K562 (cell line): ENCODE measurements around the gene PARD6A. TPM values are rescaled to one million over a fixed set of nuclear protein-coding genes. Genes with fewer than 3 reads are reported as not detected.

ENCODE experiments used
- ATAC-seq: fragments of 200-7000 bp; cut with Tn5 transposase; 3 replicates; pipeline ENCODE4 v1.9.1; 2020; ENCODE audit warnings: moderate library complexity
- BruUV-seq: library from RNA; stranded (reverse); fragments of 400-500 nt; replicated peaks from 2 replicates; lab custom pipeline; 2021; lab: Mats Ljungman, UMichigan
- CTCF ChIA-PET: fragments of 300-600 bp; formaldehyde crosslinking; extraction: SDS; loops from one replicate; lab custom pipeline; 2021; ENCODE audit warnings: low intra/inter-chr PET ratio; lab: Yijun Ruan, JAX
- POLR2A ChIA-PET: fragments of 300-600, 350-650 bp; sonication (Branson Sonifier 250); formaldehyde crosslinking; extraction: SDS; loops from one replicate; lab custom pipeline; 2021; ENCODE audit warnings: antibody characterized with exemption, inconsistent platforms; lab: Yijun Ruan, JAX
- DNase-seq, 4 experiments: peaks; one replicate each; pipeline versions ENCODE4 v3.0.0 to v3.0.0-alpha.2; 2011 to 2018; ENCODE audit warnings: low spot score in 3 of 4, mixed read lengths in 3 of 4; ENCODE audit errors: extremely low read depth in 1 of 4
- FAIRE-seq: peaks from 2 replicates; lab custom pipeline; 2011; peaks lifted over from hg19 to GRCh38; lab: Jason Lieb, UNC
- H2AFZ ChIP-seq: 2 replicates; pipeline ENCODE4 v1.6.0; 2011; ENCODE audit warnings: low read depth, low read length, control low read depth, inconsistent platforms
- H3K27ac ChIP-seq: fragments of 200-600 bp; 3 replicates; pipeline ENCODE4 v1.8.0; 2011; ENCODE audit warnings: low read depth, mild to moderate bottlenecking, control low read depth, inconsistent platforms, low read length, moderate library complexity, mixed read lengths; ENCODE audit errors: extremely low read depth
- H3K27me3 ChIP-seq, 2 experiments: fragments of 300-600 bp in 1 of 2; 2 replicates in 1 of 2; 3 replicates in 1 of 2; pipeline versions ENCODE4 v1.6.0 to v1.8.0; 2011; ENCODE audit warnings: inconsistent platforms in 2 of 2, low read length in 2 of 2, mild to moderate bottlenecking in 1 of 2, mixed read lengths in 1 of 2, moderate library complexity in 1 of 2; ENCODE audit not compliant: control insufficient read depth in 2 of 2, insufficient read depth in 2 of 2
- H3K36me3 ChIP-seq: fragments of 300-600 bp; 3 replicates; pipeline ENCODE4 v1.8.0; 2011; ENCODE audit warnings: mild to moderate bottlenecking, low read length, inconsistent platforms; ENCODE audit not compliant: control insufficient read depth, insufficient read depth
- H3K4me1 ChIP-seq, 2 experiments: fragments of 200-600 bp in 1 of 2; replicated peaks in 1 of 2; 2 replicates in 1 of 2; 3 replicates in 1 of 2; pipeline versions ENCODE4 v1.5.1 to v1.8.0; 2011; ENCODE audit warnings: inconsistent platforms in 2 of 2, low read length in 2 of 2, mild to moderate bottlenecking in 1 of 2, mixed read lengths in 1 of 2, moderate library complexity in 1 of 2; ENCODE audit not compliant: control insufficient read depth in 2 of 2, insufficient read depth in 2 of 2
- H3K4me2 ChIP-seq: 2 replicates; pipeline ENCODE4 v1.6.1; 2011; ENCODE audit warnings: low read length, control low read depth, inconsistent platforms, mixed read lengths; ENCODE audit not compliant: insufficient read depth
- H3K4me3 ChIP-seq: fragments of 200-600 bp; sonication (generic), shearing (Covaris generic); 2 replicates; pipeline ENCODE4 v1.5.1; 2016; ENCODE audit warnings: control low read depth, inconsistent platforms
- H3K79me2 ChIP-seq: fragments of 200-600 bp; 3 replicates; pipeline ENCODE4 v1.8.0; 2011; ENCODE audit warnings: low read length, inconsistent platforms; ENCODE audit not compliant: control insufficient read depth, insufficient read depth
- H3K9ac ChIP-seq, 2 experiments: 2 replicates each; pipeline versions ENCODE4 v1.6.0 to v1.6.1; 2011; ENCODE audit warnings: low read depth in 2 of 2, low read length in 2 of 2, control low read depth in 1 of 2, inconsistent platforms in 1 of 2, mild to moderate bottlenecking in 1 of 2, mixed read lengths in 1 of 2; ENCODE audit not compliant: insufficient read depth in 1 of 2
- H3K9me1 ChIP-seq: one replicate; pipeline ENCODE4 v1.6.0; 2011; ENCODE audit warnings: inconsistent platforms, mild to moderate bottlenecking, low read length, moderate library complexity; ENCODE audit not compliant: control insufficient read depth, insufficient read depth
- H3K9me3 ChIP-seq: replicated peaks from 2 replicates; pipeline ENCODE4 v1.5.1; 2011; ENCODE audit warnings: low read depth, low read length, inconsistent platforms; ENCODE audit not compliant: control insufficient read depth, insufficient read depth
- H4K20me1 ChIP-seq: replicated peaks from 2 replicates; pipeline ENCODE4 v1.6.1; 2011; ENCODE audit warnings: low read length, inconsistent platforms, mixed read lengths; ENCODE audit not compliant: control insufficient read depth, insufficient read depth
- ARHGAP35 ChIP-seq: fragments of 450-650 bp; IDR thresholded peaks from 2 replicates; pipeline ENCODE4 v1.6.1; 2018; ENCODE audit not compliant: partially characterized antibody
- ARNT ChIP-seq, 2 experiments: fragments of 450-650 bp; IDR thresholded peaks; 2 replicates each; pipeline ENCODE4 v1.6.1; 2016; ENCODE audit warnings: mild to moderate bottlenecking in 1 of 2
- GATAD2B ChIP-seq: fragments of 450-650 bp; IDR thresholded peaks from 2 replicates; pipeline ENCODE4 v1.6.1; 2017; ENCODE audit warnings: mild to moderate bottlenecking, borderline replicate concordance
- HDAC2 ChIP-seq: fragments of 450-650 bp; IDR thresholded peaks from 2 replicates; pipeline ENCODE4 v1.6.1; 2016; ENCODE audit warnings: mild to moderate bottlenecking
- MAZ ChIP-seq, 2 experiments: fragments of 450-650 bp in 1 of 2; sonication (generic) in 1 of 2; formaldehyde crosslinking; IDR thresholded peaks in 1 of 2; conservative IDR thresholded peaks in 1 of 2; 2 replicates each; pipeline versions ENCODE4 v1.4.0 to v1.5.0; 2020; ENCODE audit warnings: mild to moderate bottlenecking in 1 of 2, missing genetic modification reagents in 1 of 2
- MITF ChIP-seq: IDR thresholded peaks from 2 replicates; pipeline ENCODE4 v1.6.1; 2014; ENCODE audit warnings: antibody characterized with exemption
- SIN3B ChIP-seq: fragments of 450-650 bp; IDR thresholded peaks from 2 replicates; pipeline ENCODE4 v1.6.1; 2017; ENCODE audit warnings: low read depth, mild to moderate bottlenecking, moderate library complexity
- TEAD4 ChIP-seq, 2 experiments: sonication (generic) in 1 of 2; formaldehyde crosslinking in 1 of 2; IDR thresholded peaks; 2 replicates each; pipeline versions ENCODE4 v1.6.1 to v1.8.0; 2012 to 2022; ENCODE audit warnings: borderline replicate concordance in 1 of 2, inconsistent platforms in 1 of 2, low read length in 1 of 2, mild to moderate bottlenecking in 1 of 2, missing genetic modification reagents in 1 of 2
- UBTF ChIP-seq, 2 experiments: IDR thresholded peaks; 2 replicates each; pipeline ENCODE4 v1.6.1; 2012; ENCODE audit warnings: improper control_type of control experiment in 2 of 2, low read depth in 2 of 2, low read length in 2 of 2, borderline replicate concordance in 1 of 2
- ZBED1 ChIP-seq: IDR thresholded peaks from 2 replicates; pipeline ENCODE4 v1.6.1; 2014
- ZNF12 ChIP-seq: sonication (generic); formaldehyde crosslinking; IDR thresholded peaks from 2 replicates; pipeline ENCODE4 v1.4.0; 2020; ENCODE audit warnings: mild to moderate bottlenecking, missing genetic modification reagents
- ZNF212 ChIP-seq: fragments of 450-650 bp; formaldehyde crosslinking; IDR thresholded peaks from 2 replicates; pipeline ENCODE4 v1.4.0; 2020; ENCODE audit warnings: mild to moderate bottlenecking
- ZNF280A ChIP-seq: fragments of 450-650 bp; IDR thresholded peaks from 2 replicates; pipeline ENCODE4 v1.6.1; 2018; ENCODE audit warnings: mild to moderate bottlenecking, low read depth; ENCODE audit not compliant: partially characterized antibody
- ZNF282 ChIP-seq: sonication (generic); formaldehyde crosslinking; IDR thresholded peaks from 2 replicates; pipeline ENCODE4 v1.8.1; 2023; ENCODE audit warnings: missing genetic modification reagents
- ZNF583 ChIP-seq: fragments of 250-450 bp; sonication (Bioruptor Pico); IDR thresholded peaks from 2 replicates; pipeline ENCODE4 v1.4.0; 2020
- WGBS: fragments of 100-300 bp; shearing (Covaris generic); methylation state at CpG from one replicate; pipeline ENCODE4 v1.1.6; 2016; ENCODE audit warnings: low coverage, mixed read lengths; ENCODE audit not compliant: insufficient coverage; ENCODE audit errors: missing lambda C conversion rate; 5-methylcytosine and 5-hydroxymethylcytosine counted together
- in situ Hi-C: fragments of 300-500 bp; cut with MboI; formaldehyde crosslinking; loops from 4 replicates; pipeline ENCODE4 v1.15.0; 2018; ENCODE audit warnings: inconsistent platforms, mixed read lengths
- intact Hi-C: fragments of 100-400 bp; cut with micrococcal nuclease; formaldehyde crosslinking; loops from 2 replicates; pipeline ENCODE4 v1.14.2; 2022
- polyA plus RNA-seq, 8 experiments: library from polyadenylated mRNA; depleted of rRNA in 4 of 8; stranded (reverse) in 5 of 8; unstranded in 3 of 8; fragments of >200 nt; fragmentation: Nextera tagmentation in 2 of 8; fragmentation: Illumina TruSeq in 1 of 8; extraction: Ambion mirVana in 2 of 8; extraction: Trizol in 1 of 8; gene quantifications; 2 replicates each; pipeline versions ENCODE4 v1.2.1 to v1.2.3, GENCODE V29; 2011 to 2014; ENCODE audit warnings: inconsistent platforms in 1 of 8, missing spikeins in 1 of 8
- total RNA-seq, 7 experiments: library from RNA; depleted of rRNA in 6 of 7; stranded (reverse); fragments of >200 nt in 6 of 7; fragmentation: Illumina TruSeq in 2 of 7; extraction: Trizol in 2 of 7; gene quantifications; 2 replicates each; pipeline versions ENCODE4 v1.2.1 to v1.2.3, GENCODE V29; 2011 to 2021; ENCODE audit warnings: low replicate concordance in 1 of 7

The PARD6A gene
- total and polyA plus RNA-seq, 9 of the 15 experiments (the other 6 are each of a cell fraction or from before 2014, with no cell fraction given), result 0.04 to 2.0 (median 0.44) TPM

- Histone ChIP-seq H3K9ac (peak within 1 kb of the TSS; percentile 73 to 96), H3K9me3 (no peaks in the 10 kb centered on the region), H3K27ac (peak within 1 kb of the TSS; percentile 69), H3K9me1 (no peaks in the 10 kb centered on the region), H3K4me3 (peak within 1 kb of the TSS; percentile 58), H4K20me1 (peaks cover 8% of the 10 kb centered on the region; the same call in 1 of the 2 replicates), H3K4me1 (peaks cover 4 to 56% of the 10 kb centered on the region in 2 experiments; a peak in 4 of 5 replicates), H3K79me2 (peaks cover 14% of the 10 kb centered on the region), H3K27me3 (peaks cover 0 to under 1% of the 10 kb centered on the region in 2 experiments; a peak in 1 of 5 replicates), H3K36me3 (peaks cover 23% of the 10 kb centered on the region), H2AFZ (peak within 1 kb of the TSS; percentile 99), H3K4me2 (peak within 1 kb of the TSS; percentile 99)
- ChIA-PET POLR2A (interaction anchor here (0.6 to 1.4 kb wide), 12 partner anchors 11 to 1017 kb away, joined by 3 to 8 read pairs (median 4); partner anchors contain the start of genes CTCF and RIPOR1), CTCF (no interaction called here)
- ATAC-seq (peak; percentile 87), FAIRE-seq (no peak), DNase-seq (peak; percentile 95 to 99 (median 97))
- in situ Hi-C loops (no loop called here), intact Hi-C loops (no loop called here)
- WGBS, result 1% methylated on average over 70 of the region's 83 CpGs
- BruUV-seq, result TSS peak; percentile 69
- peak; percentile 61 to 67; a peak in 3 of 4 replicates for TF ChIP-seq MAZ (CRISPR knock-in tag; conservative IDR thresholded peaks at IDR 0.05 in 1 of 2, IDR thresholded peaks at IDR 0.05 in 1 of 2)
- TF ChIP-seq SIN3B, result peak; percentile 39; the same call in 1 of the 2 replicates
- TF ChIP-seq MITF, result no peak
- no peak for TF ChIP-seq ARNT (IDR thresholded peaks at IDR 0.05)
- no peak; the same call in 1 of the 2 replicates for TF ChIP-seq TEAD4 (IDR thresholded peaks at IDR 0.05; ENCODE audit: low read length)
- TF ChIP-seq TEAD4 (CRISPR knock-in tag; IDR thresholded peaks at IDR 0.05; ENCODE audit: borderline replicate concordance), result peak; percentile 22; the same call in 1 of the 2 replicates
- 0 out of 4 replicates have a peak, but pooled peaks have one; percentile 10 to 43 for TF ChIP-seq UBTF (IDR thresholded peaks at IDR 0.05; ENCODE audit: borderline replicate concordance in 1 of 2, low read depth in 2 of 2, low read length in 2 of 2)
- TF ChIP-seq GATAD2B, result no peak
- TF ChIP-seq ZNF282, result peak; percentile 83; the same call in 1 of the 2 replicates
- 0 out of 2 replicates have a peak, but pooled peaks have one; percentile 56 for TF ChIP-seq HDAC2
- no peak for TF ChIP-seq ZNF583 (CRISPR knock-in tag)
- TF ChIP-seq ZBED1, result no peak
- TF ChIP-seq ARHGAP35, result no peak
- TF ChIP-seq ZNF12 (CRISPR knock-in tag), result 0 out of 2 replicates have a peak, but pooled peaks have one; percentile 24
- TF ChIP-seq ZNF212 (CRISPR knock-in tag), result no peak
- TF ChIP-seq ZNF280A, result no peak
These were observed 841 bp upstream of the PARD6A start, which contains the start of gene ACD for GRCh38 chr16:67659675-67660563. ACD (minus strand) TSS chr16:67660260; CDS start chr16:67660220, 40 bp downstream.
